Endothelial cell of umbilical vein (primary cell): ENCODE data around the gene TMEM154. TPM values are rescaled to one million over a fixed set of nuclear protein-coding genes. Genes with fewer than 3 reads are reported as not detected.
A peak's percentile ranks its signal among the peaks of the same experiment; 100 is the strongest.

Experiments
- BruUV-seq: library from RNA; stranded (reverse); fragments of 400-500 nt; replicated peaks from 2 replicates; lab custom pipeline; 2021; lab: Mats Ljungman, UMichigan
- CTCF ChIA-PET: fragments of 300-600, 350-600 bp; sonication (Branson Sonifier 250); formaldehyde crosslinking; loops from one replicate; lab custom pipeline; 2021; ENCODE audit warnings: antibody characterized with exemption, inconsistent platforms; lab: Charles Lee
- POLR2A ChIA-PET: fragments of 300-600, 350-600 bp; sonication (Branson Sonifier 250); formaldehyde crosslinking; loops from one replicate; lab custom pipeline; 2021; ENCODE audit warnings: antibody characterized with exemption, inconsistent platforms; lab: Charles Lee
- DNase-seq: peaks from one replicate; pipeline ENCODE4 v3.0.0-alpha.2; 2011; ENCODE audit warnings: low read depth, low spot score
- FAIRE-seq: peaks from 2 replicates; lab custom pipeline; 2011; peaks lifted over from hg19 to GRCh38; lab: Jason Lieb, UNC
- H2AFZ ChIP-seq: 2 replicates; pipeline ENCODE4 v1.6.0; 2012; ENCODE audit warnings: low read depth, low read length, control low read depth, inconsistent platforms
- H3K27ac ChIP-seq: 2 replicates; pipeline ENCODE4 v1.5.1; 2011; ENCODE audit warnings: low read depth, mild to moderate bottlenecking, control low read depth, low read length, moderate library complexity; ENCODE audit not compliant: insufficient read depth
- H3K27me3 ChIP-seq, 2 experiments: 2 replicates each; pipeline versions ENCODE4 v1.6.0 to v1.6.1; 2011; ENCODE audit warnings: low read length in 2 of 2, mixed read lengths in 1 of 2; ENCODE audit not compliant: control insufficient read depth in 2 of 2, insufficient read depth in 2 of 2
- H3K36me3 ChIP-seq, 2 experiments: 2 replicates in 1 of 2; 3 replicates in 1 of 2; pipeline ENCODE4 v1.5.1; 2011; ENCODE audit warnings: low read length in 2 of 2, mild to moderate bottlenecking in 1 of 2, moderate library complexity in 1 of 2; ENCODE audit not compliant: control insufficient read depth in 2 of 2, insufficient read depth in 2 of 2; ENCODE audit errors: extremely low read depth in 1 of 2
- H3K4me1 ChIP-seq: 3 replicates; pipeline ENCODE4 v1.5.1; 2011; ENCODE audit warnings: mild to moderate bottlenecking, low read length; ENCODE audit not compliant: control insufficient read depth, insufficient read depth; ENCODE audit errors: extremely low read depth
- H3K4me2 ChIP-seq: 2 replicates; pipeline ENCODE4 v1.6.1; 2011; ENCODE audit warnings: low read length, control low read depth, mixed read lengths; ENCODE audit not compliant: insufficient read depth
- H3K4me3 ChIP-seq, 3 experiments: fragments of 200-600 bp in 1 of 3; sonication (generic), shearing (Covaris generic) in 1 of 3; replicated peaks in 1 of 3; 2 replicates each; pipeline ENCODE4 v1.5.1; 2011 to 2016; ENCODE audit warnings: control low read depth in 3 of 3, low read length in 3 of 3, mild to moderate bottlenecking in 2 of 3, inconsistent platforms in 1 of 3, low read depth in 1 of 3, moderate library complexity in 1 of 3; ENCODE audit not compliant: insufficient read depth in 1 of 3
- H3K79me2 ChIP-seq: 2 replicates; pipeline ENCODE4 v1.6.0; 2012; ENCODE audit warnings: low read length, inconsistent platforms; ENCODE audit not compliant: control insufficient read depth, insufficient read depth
- H3K9ac ChIP-seq: replicated peaks from 2 replicates; pipeline ENCODE3; 2011; ENCODE audit warnings: low read length, control low read depth; ENCODE audit not compliant: insufficient read depth; ENCODE audit errors: extremely low read depth
- H3K9me1 ChIP-seq: replicated peaks from 3 replicates; pipeline ENCODE4 v1.6.0; 2011; ENCODE audit warnings: mild to moderate bottlenecking, low read length; ENCODE audit not compliant: control insufficient read depth, insufficient read depth; ENCODE audit errors: extremely low read depth
- H3K9me3 ChIP-seq: replicated peaks from 2 replicates; pipeline ENCODE4 v1.5.1; 2012; ENCODE audit warnings: low read length, inconsistent platforms; ENCODE audit not compliant: control insufficient read depth, insufficient read depth
- H4K20me1 ChIP-seq: replicated peaks from 2 replicates; pipeline ENCODE3; 2011; ENCODE audit warnings: mild to moderate bottlenecking, low read length; ENCODE audit not compliant: control insufficient read depth, insufficient read depth; ENCODE audit errors: extremely low read depth
- EZH2 ChIP-seq: IDR thresholded peaks from 2 replicates; pipeline ENCODE4 v1.6.1; 2012; ENCODE audit warnings: borderline replicate concordance, low read depth, mild to moderate bottlenecking, moderate library complexity, low read length, inconsistent platforms; ENCODE audit not compliant: severe bottlenecking
- FOS ChIP-seq: IDR thresholded peaks from 2 replicates; pipeline ENCODE4 v1.6.1; 2011; ENCODE audit warnings: mild to moderate bottlenecking, low read length, moderate library complexity, borderline replicate concordance; ENCODE audit not compliant: insufficient read depth
- GATA2 ChIP-seq: IDR thresholded peaks from 2 replicates; pipeline ENCODE4 v1.7.0; 2011; ENCODE audit warnings: low read depth, mild to moderate bottlenecking, moderate library complexity, mixed read lengths, low read length; ENCODE audit not compliant: insufficient read length, insufficient read depth
- JUN ChIP-seq: IDR thresholded peaks from 2 replicates; pipeline ENCODE4 v1.6.1; 2011; ENCODE audit warnings: borderline replicate concordance, low read depth; ENCODE audit not compliant: insufficient read length, insufficient read depth
- MYC ChIP-seq: IDR thresholded peaks from one replicate; pipeline ENCODE4 v1.6.1; 2011; ENCODE audit warnings: mild to moderate bottlenecking, low read depth, low read length
- POLR2A ChIP-seq: IDR thresholded peaks from 2 replicates; pipeline ENCODE4 v1.6.1; 2012; ENCODE audit warnings: low read depth, mild to moderate bottlenecking, control low read depth, low read length
- POLR2AphosphoS5 ChIP-seq: IDR thresholded peaks from 2 replicates; pipeline ENCODE4 v1.6.1; 2012; ENCODE audit warnings: low read depth, mild to moderate bottlenecking, control low read depth, low read length, moderate library complexity; ENCODE audit not compliant: insufficient read depth
- dilution Hi-C: fragments of 300-500 bp; cut with MboI; formaldehyde crosslinking; loops from one replicate; pipeline ENCODE4 v1.15.0; 2019; ENCODE audit warnings: low sequenced_read_pairs; ENCODE audit not compliant: extremely low pct_ligation_motif_present
- intact Hi-C: fragments of 100-400 bp; cut with micrococcal nuclease; formaldehyde crosslinking; loops from one replicate; pipeline ENCODE4 v1.10.0; 2022
- polyA plus RNA-seq, 4 experiments: library from polyadenylated mRNA; depleted of rRNA in 3 of 4; stranded (reverse) in 3 of 4; unstranded in 1 of 4; fragments of >200 nt; gene quantifications; 2 replicates each; pipeline versions ENCODE4 v1.2.1 to v1.2.3, GENCODE V29; 2011 to 2012; ENCODE audit warnings: missing spikeins in 1 of 4
- total RNA-seq: library from RNA; stranded (reverse); gene quantifications from 2 replicates; pipeline ENCODE4 v1.2.3, GENCODE V29; 2021
- TF ChIP-seq, protein P1 (sequence below): IDR thresholded peaks from 2 replicates; pipeline ENCODE4 v1.6.1; 2011; ENCODE audit not compliant: insufficient read depth, insufficient read length
- TF ChIP-seq, protein P2 (sequence below), 2 donors: IDR thresholded peaks; 1 replicate in 1 of 2; 2 replicates in 1 of 2; pipeline ENCODE4 v1.5.1; 2011; ENCODE audit warnings: low read length in 2 of 2, mild to moderate bottlenecking in 2 of 2, moderate library complexity in 2 of 2, control low read depth in 1 of 2, inconsistent platforms in 1 of 2, low read depth in 1 of 2; ENCODE audit not compliant: insufficient read depth in 1 of 2; ENCODE audit errors: extremely low read depth in 1 of 2

The TMEM154 gene
- total and polyA plus RNA-seq, 2 donors (not counting 3 experiments of a cell fraction or from before 2014, with no cell fraction given): 5.4 to 50.0 TPM

DNA sequence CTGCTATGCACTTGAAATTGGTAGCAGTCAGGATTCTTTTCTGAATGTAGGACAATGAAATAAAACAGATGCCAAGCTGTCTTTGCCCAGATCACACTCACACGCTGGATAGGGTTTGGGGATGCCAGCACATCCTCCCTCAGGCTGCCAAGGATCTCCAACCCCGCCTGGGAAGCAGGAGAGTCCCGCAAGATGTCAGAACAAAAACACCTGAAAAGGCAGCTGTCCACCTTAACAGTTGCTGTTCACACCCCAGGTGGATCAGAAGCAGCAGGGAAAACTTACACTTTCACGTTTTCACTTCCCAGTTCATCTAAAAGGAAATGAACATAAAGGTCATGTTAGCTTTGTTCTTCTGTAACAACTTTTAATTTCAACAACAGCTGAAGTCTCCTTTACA lies 35.7 kb downstream of the TMEM154 start:
- no peaks in the 10 kb centered on the region for H3K9me1 ChIP-seq
- no peak overlapping the region for H3K4me2 ChIP-seq
- H4K20me1 ChIP-seq: no peaks in the 10 kb centered on the region
- intact Hi-C loops: loop anchor here (5.0 kb wide), 1 partner anchor 483 kb away; no protein-coding TSS in a partner anchor
- no peaks in the 10 kb centered on the region for H3K36me3 ChIP-seq
- BruUV-seq: no TSS peak
- H2AFZ ChIP-seq: no peak overlapping the region
- H3K4me1 ChIP-seq: peaks cover 6% of the 10 kb centered on the region
- CTCF ChIA-PET: interaction anchor here (1.4 to 5.8 kb wide), 4 partner anchors 35 to 190 kb away, joined by 3 to 46 read pairs (median 12); partner anchors contain the start of gene TMEM154
- H3K4me3 ChIP-seq: no peak overlapping the region
- peak; percentile 48 for FAIRE-seq
- DNase-seq: no peak
- H3K27me3 ChIP-seq: no peaks in the 10 kb centered on the region
- dilution Hi-C loops: no loop called here
- no peaks in the 10 kb centered on the region for H3K9me3 ChIP-seq
- H3K9ac ChIP-seq: no peak overlapping the region
- POLR2A ChIA-PET: no interaction called here
- TF ChIP-seq FOS (no peak), POLR2AphosphoS5 (no peak), JUN (no peak), EZH2 (no peak), POLR2A (no peak), GATA2 (no peak), MYC (no peak)
- TF ChIP-seq, protein P1, sequence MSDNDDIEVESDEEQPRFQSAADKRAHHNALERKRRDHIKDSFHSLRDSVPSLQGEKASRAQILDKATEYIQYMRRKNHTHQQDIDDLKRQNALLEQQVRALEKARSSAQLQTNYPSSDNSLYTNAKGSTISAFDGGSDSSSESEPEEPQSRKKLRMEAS: no peak
- TF ChIP-seq, protein P2, sequence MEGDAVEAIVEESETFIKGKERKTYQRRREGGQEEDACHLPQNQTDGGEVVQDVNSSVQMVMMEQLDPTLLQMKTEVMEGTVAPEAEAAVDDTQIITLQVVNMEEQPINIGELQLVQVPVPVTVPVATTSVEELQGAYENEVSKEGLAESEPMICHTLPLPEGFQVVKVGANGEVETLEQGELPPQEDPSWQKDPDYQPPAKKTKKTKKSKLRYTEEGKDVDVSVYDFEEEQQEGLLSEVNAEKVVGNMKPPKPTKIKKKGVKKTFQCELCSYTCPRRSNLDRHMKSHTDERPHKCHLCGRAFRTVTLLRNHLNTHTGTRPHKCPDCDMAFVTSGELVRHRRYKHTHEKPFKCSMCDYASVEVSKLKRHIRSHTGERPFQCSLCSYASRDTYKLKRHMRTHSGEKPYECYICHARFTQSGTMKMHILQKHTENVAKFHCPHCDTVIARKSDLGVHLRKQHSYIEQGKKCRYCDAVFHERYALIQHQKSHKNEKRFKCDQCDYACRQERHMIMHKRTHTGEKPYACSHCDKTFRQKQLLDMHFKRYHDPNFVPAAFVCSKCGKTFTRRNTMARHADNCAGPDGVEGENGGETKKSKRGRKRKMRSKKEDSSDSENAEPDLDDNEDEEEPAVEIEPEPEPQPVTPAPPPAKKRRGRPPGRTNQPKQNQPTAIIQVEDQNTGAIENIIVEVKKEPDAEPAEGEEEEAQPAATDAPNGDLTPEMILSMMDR (IDR thresholded peaks at IDR 0.05; ENCODE audit: extremely low read depth in 1 of 2, insufficient read depth in 1 of 2, low read depth in 1 of 2, low read length in 2 of 2): no peak
- H3K27ac ChIP-seq: no peak overlapping the region
- no peaks in the 10 kb centered on the region for H3K79me2 ChIP-seq
